Hematopoietic multipotent progenitor cell treated with erythropoietin and hydrocortisone succinate and interleukin-3 and kit ligand, for 17 days (in vitro differentiated cells): ENCODE measurements around the gene TGFBR3L.
"Not testable (repeated sequence)": the region's sequence is repeated elsewhere in the genome, so short reads cannot be mapped to it uniquely, and the experiment has no call there.

Experiments
- DNase-seq: peaks from one replicate; pipeline ENCODE4 v3.0.0-alpha.2; 2015; ENCODE audit warnings: low spot score

Gene TGFBR3L

DNA sequence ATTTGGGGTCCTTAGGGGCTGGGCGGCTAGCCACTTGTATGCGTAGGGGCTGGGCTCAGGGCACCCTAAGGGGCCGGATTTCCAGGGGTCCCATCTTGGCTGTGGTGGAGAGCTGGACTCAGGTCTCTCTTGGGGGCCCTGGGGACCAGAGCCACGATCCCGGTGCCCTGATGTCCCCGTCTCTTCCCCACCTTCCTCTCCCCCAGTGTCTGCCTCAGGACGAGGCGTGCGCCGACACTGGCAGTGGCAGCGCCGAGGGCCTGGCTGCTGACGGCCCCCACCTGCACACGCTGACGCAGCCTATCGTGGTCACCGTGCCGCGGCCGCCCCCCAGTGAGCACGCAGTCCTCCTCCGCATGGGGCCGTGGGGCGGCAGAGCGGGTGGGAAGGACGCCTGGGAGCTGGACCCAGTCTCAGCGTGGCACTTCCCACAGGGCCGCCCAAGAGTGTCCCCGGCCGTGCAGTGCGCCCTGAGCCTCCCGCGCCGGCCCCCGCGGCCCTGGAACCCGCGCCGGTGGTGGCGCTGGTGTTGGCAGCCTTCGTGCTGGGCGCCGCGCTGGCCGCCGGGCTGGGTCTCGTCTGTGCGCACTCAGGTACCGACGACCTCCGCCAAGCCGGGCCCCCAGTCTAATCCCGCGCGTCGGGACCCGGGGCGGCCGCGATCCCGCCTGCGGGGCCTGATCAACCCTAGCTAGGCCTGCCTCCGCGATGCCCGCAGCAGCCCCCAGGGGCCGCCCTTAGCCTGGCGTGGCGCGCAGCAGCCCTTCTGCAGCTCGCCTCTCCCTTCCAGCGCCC, 2.8 kb downstream of the TGFBR3L start:
- DNase-seq, result peak; percentile 57

DNA sequence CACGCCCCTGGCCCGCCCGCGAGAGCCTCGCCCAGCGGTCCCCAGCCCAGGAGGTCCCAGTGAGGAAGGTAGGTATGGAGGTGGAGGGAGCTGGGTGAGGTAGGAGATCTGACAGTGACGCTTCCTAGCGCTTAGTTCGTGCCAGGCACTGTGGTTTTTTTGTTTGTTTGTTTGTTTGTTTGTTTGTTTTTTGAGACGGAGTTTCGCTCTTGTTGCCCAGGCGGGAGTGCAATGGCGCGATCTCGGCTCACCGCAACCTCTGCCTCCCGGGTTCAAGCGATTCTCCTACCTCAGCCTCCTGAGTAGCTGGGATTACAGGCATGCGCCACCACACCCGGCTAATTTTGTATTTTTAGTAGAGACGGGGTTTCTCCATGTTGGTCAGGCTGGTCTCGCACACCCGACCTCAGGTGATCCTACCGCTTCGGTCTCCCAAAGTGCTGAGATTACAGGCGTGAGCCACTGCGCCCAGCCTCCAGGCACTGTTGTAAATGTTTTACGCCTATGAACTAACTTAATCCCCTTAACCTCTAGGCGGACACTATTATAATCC, 3.5 kb downstream of the TGFBR3L start:
- not testable (repeated sequence) for DNase-seq

DNA sequence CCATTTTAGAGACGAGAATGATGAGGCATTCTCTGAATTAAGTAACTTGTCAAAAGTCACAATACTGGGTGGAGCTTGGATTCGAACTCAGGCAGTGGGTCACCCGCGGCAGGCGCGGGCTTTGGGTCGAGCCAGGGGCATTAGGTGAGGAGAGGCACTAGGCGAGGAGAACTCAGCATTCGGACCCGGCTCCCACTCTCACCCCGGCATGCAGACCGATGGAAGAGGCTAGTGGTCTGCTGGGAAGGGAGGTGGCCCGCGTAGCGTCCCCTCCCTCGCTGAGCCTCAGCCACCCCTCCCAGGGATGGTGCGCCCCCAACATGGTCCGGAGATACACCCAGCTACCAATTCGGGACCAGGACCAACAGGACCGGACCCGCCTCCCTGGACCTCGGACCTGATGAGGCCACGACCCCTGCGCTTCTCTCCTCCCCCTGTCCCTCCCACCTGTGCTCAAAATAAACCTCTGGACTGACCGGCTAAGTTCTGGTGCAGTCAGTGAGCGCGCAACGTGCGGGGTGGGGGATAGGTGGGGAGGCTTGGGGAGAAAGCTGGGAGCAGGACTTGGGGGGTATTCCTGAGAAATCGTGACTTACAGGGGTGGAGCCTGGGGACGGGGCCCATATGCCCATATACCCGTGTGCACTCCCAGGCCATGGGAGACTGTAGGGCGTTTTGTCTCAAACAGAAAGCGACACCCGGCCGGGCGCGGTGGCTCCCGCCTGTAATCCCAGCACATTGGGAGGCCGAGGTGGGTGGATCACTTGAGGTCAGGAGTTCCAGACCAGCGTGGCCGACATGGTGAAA, 4.2 kb downstream of the TGFBR3L start:
- DNase-seq, result no peak

GRCh38 chr19:7919610-7920518, 5.2 kb downstream of the TGFBR3L start, which contains the start of gene SNAPC2:
TSS of gene SNAPC2 (plus strand) at chr19:7920338. CDS start at chr19:7920367, 29 bp downstream.
- DNase-seq, result peak; percentile 97

DNA sequence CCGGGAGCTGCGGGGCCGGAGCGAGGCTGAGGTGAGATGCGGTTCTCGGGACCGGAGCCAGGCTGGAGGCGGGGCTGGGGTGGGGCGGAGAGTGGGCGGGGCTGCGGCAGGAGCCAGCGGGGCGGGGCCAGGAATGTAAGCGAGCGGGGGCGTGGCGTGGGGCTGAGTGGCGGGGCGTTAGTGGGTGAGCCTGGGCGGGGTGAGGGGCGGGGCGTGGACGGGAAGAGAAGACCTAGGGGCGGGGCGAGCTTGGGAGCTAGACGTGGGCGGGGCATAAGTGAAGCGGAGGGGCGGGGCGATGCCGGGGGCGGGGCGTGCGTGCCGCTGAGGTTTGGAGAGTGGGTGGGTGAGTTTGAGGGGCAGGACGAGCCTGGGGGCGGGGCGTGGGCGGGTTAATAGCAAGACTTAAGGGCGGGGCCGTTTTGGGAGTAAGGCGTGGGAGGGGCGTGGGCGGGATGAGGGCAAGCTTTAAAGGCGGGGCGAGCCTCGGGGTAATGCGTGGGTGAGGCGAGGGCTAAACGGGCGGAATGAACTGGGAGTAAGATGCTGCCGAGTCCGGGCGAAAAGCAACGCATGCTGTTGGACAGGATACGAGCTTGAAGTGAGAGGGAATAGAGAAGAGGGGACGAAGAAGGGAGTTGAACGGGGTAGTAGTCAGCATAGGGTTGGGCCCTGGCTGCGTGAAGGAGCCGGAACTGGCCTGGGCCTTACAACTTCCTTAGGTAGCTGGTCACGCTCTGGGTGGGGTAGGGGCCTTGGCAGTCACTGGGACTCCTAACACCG, 6.1 kb downstream of the TGFBR3L start:
- peak; percentile 98 for DNase-seq

GRCh38 chr19:7921302-7921966, 6.8 kb downstream of the TGFBR3L start:
- DNase-seq, result no peak

GRCh38 chr19:7921967-7922835, 7.6 kb downstream of the TGFBR3L start:
- DNase-seq, result no peak

DNA sequence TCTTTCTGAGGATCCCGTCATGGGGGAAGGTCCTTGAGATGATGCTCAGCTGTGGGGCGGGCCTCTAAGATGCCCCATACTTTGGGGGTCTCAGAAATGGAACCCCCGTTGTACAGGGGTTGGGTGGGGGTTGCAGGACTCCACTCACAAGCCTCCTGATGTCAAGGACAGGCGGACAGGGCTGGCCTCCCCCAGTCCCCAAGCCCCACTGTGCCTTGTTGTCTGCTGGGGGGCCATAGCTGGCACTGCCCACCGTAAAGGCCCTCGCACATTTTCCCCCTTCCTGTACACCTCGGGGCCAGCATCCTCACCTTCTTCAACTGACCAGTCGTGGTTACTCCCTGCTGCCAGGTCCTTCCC, 8.2 kb downstream of the TGFBR3L start:
- no peak for DNase-seq

- DNase-seq, result no peak
Observed at GRCh38 chr19:7923295-7924191, 8.9 kb downstream of the TGFBR3L start.

GRCh38 chr19:7924241-7924640, 9.6 kb downstream of the TGFBR3L start:
- no peak for DNase-seq

GRCh38 chr19:7924651-7925170, 10.1 kb downstream of the TGFBR3L start:
- no peak for DNase-seq

DNA sequence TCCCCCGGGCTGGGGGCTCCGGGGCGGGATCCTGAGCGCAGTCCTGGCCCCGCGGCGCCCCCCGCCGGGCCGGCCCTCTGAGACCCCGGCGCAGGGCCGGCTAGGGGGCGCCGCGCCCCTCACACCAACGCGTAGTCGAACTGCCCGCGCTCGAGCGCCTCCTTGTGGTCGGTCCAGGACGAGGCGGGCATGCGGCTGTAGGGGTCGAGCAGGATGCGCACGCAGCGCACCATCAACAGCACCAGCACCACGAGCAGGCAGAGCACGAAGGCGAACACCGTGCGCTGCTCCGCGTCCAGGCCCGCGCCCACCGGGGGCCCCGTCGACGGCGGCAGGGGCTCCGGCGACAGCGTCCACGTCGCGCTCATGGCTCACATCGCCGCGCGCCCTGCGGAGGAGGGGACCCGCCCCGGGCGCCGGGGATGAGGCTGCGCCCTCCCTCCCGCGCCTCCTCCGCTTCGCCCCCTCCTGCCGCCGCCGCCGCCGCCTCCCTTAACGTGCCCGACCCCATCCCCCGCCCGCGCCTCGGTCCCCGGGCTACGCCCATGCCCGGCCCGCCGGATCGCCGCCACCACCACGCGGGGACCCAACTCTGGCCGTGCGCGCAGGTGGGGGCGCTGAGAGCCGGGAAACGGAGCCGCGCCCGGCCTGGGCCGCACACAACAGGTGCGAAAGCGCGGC, 10.7 kb downstream of the TGFBR3L start:
- DNase-seq, result peak; percentile 84

DNA sequence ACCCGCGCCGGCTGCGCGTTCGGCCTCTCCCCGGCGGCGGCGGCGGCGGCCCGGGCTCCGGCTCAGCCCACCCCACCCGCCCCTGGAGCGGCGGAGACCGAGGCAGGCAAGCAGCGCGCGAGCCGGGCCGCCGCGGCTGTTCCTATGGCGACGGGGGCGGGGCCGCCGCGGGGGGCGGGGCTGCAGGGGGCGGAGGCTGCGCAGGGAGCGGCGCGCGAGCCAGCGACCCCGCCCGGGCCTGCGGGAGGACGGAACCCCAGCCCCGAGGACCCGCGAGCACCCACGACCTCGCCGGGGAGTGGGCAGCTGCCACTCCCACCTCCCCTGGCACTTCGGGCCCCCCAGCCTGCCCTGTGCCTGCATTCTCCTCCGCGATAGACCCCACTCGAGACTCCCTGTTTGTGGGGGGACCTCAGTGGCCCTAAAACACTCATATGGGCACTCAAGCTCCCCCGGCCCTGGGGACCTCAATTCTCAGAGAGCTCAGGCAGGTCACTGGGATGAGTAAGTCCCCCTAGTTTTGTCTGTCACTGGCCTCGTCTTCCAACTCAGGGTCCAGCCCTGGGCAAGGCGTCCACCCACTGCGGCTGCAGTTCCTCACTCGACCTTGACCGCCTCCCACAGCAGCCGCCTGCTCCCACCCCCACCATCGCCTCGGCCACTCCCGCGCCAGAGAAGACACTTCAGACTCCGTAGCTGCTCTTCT, 11.5 kb downstream of the TGFBR3L start, which contains the start of gene CTXN1:
Gene CTXN1 (minus strand): TSS at position 115 of the 706 bp plus-strand sequence. CDS start 597 bp downstream, outside the sequence.
- DNase-seq, result peak; percentile 72

GRCh38 chr19:7926727-7927604, 12.3 kb downstream of the TGFBR3L start:
- no peak for DNase-seq

DNA sequence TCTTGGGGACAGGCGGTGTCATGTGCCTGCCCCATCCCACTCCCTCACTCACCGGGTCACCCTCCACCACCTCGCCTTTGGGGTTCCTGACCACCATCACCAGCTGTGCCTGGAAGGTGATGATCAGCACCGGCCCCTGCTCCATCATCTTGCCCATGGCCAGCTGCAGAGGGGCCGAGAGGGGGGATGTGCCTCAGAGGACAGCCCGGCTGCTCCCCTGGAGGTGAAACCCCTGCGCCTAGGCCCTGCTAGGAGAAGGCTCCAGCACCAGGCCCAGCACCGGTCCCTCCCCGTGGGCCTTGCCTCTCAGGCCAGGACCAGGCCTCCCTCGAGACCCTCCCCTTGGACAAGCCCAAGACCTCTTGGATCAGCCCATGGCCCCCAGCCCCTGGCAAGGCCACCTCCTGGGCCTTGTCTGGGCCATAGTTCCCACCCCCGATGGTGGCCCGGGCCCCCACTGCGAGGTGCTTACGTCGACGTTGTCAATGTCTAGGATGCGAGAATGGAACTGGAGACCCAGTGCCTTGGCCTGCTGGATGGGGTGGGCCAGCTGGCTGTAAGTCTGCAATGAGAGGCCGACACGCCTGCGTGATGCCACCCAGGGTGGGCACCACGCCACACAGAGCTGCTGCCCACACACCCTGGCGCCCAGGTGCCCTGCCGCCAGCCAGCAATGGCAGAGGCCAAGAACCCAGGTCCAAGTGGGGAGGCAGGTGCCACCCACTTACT, 13.1 kb downstream of the TGFBR3L start:
- no peak for DNase-seq
